Measurements from ENCODE around the gene ARID1A.
"Not testable (repeated sequence)": the region's sequence is repeated elsewhere in the genome, so short reads cannot be mapped to it uniquely, and the experiment has no call there.

The ARID1A gene

GRCh38 chr1:26706315-26706714, 10.5 kb downstream of the ARID1A start:
- peak overlapping the region; percentile 18 to 33 for H3K4me3 ChIP-seq (ENCODE audit: low read depth in 1 of 2, low read length in 2 of 2)
- peak overlapping the region in 1 of 2 donors; percentile 4 for H3K9ac ChIP-seq (ENCODE audit: low read depth in 1 of 2, low read length in 2 of 2)
- no peaks in the 10 kb centered on the region for H3K9me3 ChIP-seq (ENCODE audit: control insufficient read depth in 1 of 2, low read length in 2 of 2)
- H3K27me3 ChIP-seq (ENCODE audit: control insufficient read depth in 1 of 2, insufficient read depth in 2 of 2, low read length in 2 of 2), result no peaks in the 10 kb centered on the region
- H3K4me1 ChIP-seq (ENCODE audit: control insufficient read depth in 1 of 2, insufficient read depth in 2 of 2, low read length in 2 of 2), result peaks cover 54% of the 10 kb centered on the region in 2 donors
- peaks cover 3 to 10% of the 10 kb centered on the region in 2 donors for H3K36me3 ChIP-seq (ENCODE audit: control insufficient read depth in 1 of 2, insufficient read depth in 2 of 2, low read length in 2 of 2)
- H3K27ac ChIP-seq (ENCODE audit: low read depth, low read length), result peak overlapping the region; percentile 7

DNA sequence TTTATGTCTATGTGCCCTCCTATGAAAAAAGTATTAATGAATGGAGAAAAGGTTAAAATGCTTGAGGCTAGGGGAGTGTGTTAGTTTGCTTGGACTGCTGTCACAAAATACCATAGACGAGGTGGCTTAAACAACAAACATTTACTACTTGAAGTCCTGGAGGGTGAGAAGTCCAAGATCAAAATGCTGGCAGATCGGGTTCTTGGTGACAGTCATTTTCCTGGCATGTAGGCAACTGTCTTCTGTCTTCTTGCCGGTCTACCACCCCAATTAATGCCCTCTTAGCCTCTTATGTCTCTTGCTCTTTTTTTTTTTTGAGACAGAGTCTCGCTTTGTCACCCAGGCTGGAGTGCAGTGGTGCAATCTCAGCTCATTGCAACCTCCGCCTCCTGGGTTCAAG, 15.0 kb downstream of the ARID1A start:
- Histone ChIP-seq H3K4me3 (ENCODE audit: low read depth in 1 of 2, low read length in 2 of 2) (no peak overlapping the region), H3K4me1 (ENCODE audit: control insufficient read depth in 1 of 2, insufficient read depth in 2 of 2, low read length in 2 of 2) (peaks cover 29% of the 10 kb centered on the region in 2 donors), H3K9ac (ENCODE audit: low read depth in 1 of 2, low read length in 2 of 2) (no peak overlapping the region), H3K9me3 (ENCODE audit: control insufficient read depth in 1 of 2, low read length in 2 of 2) (no peaks in the 10 kb centered on the region), H3K27ac (ENCODE audit: low read depth, low read length) (no peak overlapping the region), H3K36me3 (ENCODE audit: control insufficient read depth in 1 of 2, insufficient read depth in 2 of 2, low read length in 2 of 2) (peaks cover 7 to 23% of the 10 kb centered on the region in 2 donors), H3K27me3 (ENCODE audit: control insufficient read depth in 1 of 2, insufficient read depth in 2 of 2, low read length in 2 of 2) (no peaks in the 10 kb centered on the region)

DNA sequence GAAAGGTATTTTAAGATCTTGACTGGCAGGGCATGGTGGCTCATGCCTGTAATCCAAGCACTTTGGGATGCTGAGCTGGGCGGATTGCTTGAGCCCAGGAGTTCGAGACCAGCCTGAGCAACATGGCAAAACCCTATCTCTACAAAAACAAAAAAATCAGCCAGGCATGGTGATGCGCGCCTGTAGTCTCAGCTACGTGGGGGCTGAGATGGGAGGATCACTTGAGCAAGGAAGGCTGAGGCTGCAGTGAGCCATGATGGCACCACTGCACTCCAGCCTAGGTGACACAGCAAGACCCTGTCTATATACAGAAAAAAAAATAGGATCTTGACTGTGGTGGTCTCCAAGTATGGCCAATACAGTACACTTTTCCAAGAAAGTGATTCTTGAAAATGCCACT, 16.0 kb downstream of the ARID1A start:
- H3K4me1 ChIP-seq (ENCODE audit: control insufficient read depth in 1 of 2, insufficient read depth in 2 of 2, low read length in 2 of 2), result peaks cover 27 to 28% of the 10 kb centered on the region in 2 donors
- no peak overlapping the region for H3K4me3 ChIP-seq (ENCODE audit: low read depth in 1 of 2, low read length in 2 of 2)
- no peak overlapping the region for H3K9ac ChIP-seq (ENCODE audit: low read depth in 1 of 2, low read length in 2 of 2)
- no peaks in the 10 kb centered on the region for H3K27me3 ChIP-seq (ENCODE audit: control insufficient read depth in 1 of 2, insufficient read depth in 2 of 2, low read length in 2 of 2)
- no peaks in the 10 kb centered on the region for H3K9me3 ChIP-seq (ENCODE audit: control insufficient read depth in 1 of 2, low read length in 2 of 2)
- no peak overlapping the region for H3K27ac ChIP-seq (ENCODE audit: low read depth, low read length)
- peaks cover 7 to 23% of the 10 kb centered on the region in 2 donors for H3K36me3 ChIP-seq (ENCODE audit: control insufficient read depth in 1 of 2, insufficient read depth in 2 of 2, low read length in 2 of 2)

- peaks cover 50 to 64% of the 10 kb centered on the region in 2 donors for H3K4me1 ChIP-seq (ENCODE audit: control insufficient read depth in 1 of 2, insufficient read depth in 2 of 2, low read length in 2 of 2)
- no peak overlapping the region for H3K27ac ChIP-seq (ENCODE audit: low read depth, low read length)
- H3K36me3 ChIP-seq (ENCODE audit: control insufficient read depth in 1 of 2, insufficient read depth in 2 of 2, low read length in 2 of 2), result peaks cover 5 to 10% of the 10 kb centered on the region in 2 donors
- H3K9me3 ChIP-seq (ENCODE audit: control insufficient read depth in 1 of 2, low read length in 2 of 2), result no peaks in the 10 kb centered on the region
- H3K27me3 ChIP-seq (ENCODE audit: control insufficient read depth in 1 of 2, insufficient read depth in 2 of 2, low read length in 2 of 2), result no peaks in the 10 kb centered on the region
- no peak overlapping the region for H3K4me3 ChIP-seq (ENCODE audit: low read depth in 1 of 2, low read length in 2 of 2)
- H3K9ac ChIP-seq (ENCODE audit: low read depth in 1 of 2, low read length in 2 of 2), result no peak overlapping the region
These were observed 21.2 kb downstream of the ARID1A start for GRCh38 chr1:26717017-26717491.

DNA sequence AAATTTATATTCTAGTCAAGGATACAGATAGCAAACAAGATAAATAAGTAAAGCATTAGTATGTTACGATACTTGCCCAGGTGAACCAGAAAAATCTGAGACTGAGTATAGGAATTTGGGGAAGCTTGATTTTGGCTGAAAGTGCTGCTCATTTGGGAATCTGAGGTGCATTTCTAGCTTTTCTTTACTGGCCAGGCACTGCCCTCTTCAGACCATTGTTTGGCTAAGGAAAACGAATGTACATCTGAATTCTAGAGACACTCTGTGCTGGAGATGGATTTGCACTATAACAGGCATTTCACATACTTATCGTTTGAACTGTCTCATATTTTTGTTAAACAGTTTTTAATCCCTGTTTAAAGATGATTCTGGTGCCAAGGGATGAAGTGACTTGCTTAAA, 23.4 kb downstream of the ARID1A start:
- Histone ChIP-seq H3K9ac (ENCODE audit: low read depth in 1 of 2, low read length in 2 of 2) (no peak overlapping the region), H3K4me1 (ENCODE audit: control insufficient read depth in 1 of 2, insufficient read depth in 2 of 2, low read length in 2 of 2) (peaks cover 57 to 79% of the 10 kb centered on the region in 2 donors), H3K27ac (ENCODE audit: low read depth, low read length) (no peak overlapping the region), H3K4me3 (ENCODE audit: low read depth in 1 of 2, low read length in 2 of 2) (no peak overlapping the region), H3K9me3 (ENCODE audit: control insufficient read depth in 1 of 2, low read length in 2 of 2) (no peaks in the 10 kb centered on the region), H3K36me3 (ENCODE audit: control insufficient read depth in 1 of 2, insufficient read depth in 2 of 2, low read length in 2 of 2) (peaks cover under 1 to 1% of the 10 kb centered on the region in 2 donors), H3K27me3 (ENCODE audit: control insufficient read depth in 1 of 2, insufficient read depth in 2 of 2, low read length in 2 of 2) (no peaks in the 10 kb centered on the region)

- H3K27ac ChIP-seq (ENCODE audit: low read depth, low read length), result no peak overlapping the region
These were observed 26.0 kb downstream of the ARID1A start for GRCh38 chr1:26721669-26722355.

DNA sequence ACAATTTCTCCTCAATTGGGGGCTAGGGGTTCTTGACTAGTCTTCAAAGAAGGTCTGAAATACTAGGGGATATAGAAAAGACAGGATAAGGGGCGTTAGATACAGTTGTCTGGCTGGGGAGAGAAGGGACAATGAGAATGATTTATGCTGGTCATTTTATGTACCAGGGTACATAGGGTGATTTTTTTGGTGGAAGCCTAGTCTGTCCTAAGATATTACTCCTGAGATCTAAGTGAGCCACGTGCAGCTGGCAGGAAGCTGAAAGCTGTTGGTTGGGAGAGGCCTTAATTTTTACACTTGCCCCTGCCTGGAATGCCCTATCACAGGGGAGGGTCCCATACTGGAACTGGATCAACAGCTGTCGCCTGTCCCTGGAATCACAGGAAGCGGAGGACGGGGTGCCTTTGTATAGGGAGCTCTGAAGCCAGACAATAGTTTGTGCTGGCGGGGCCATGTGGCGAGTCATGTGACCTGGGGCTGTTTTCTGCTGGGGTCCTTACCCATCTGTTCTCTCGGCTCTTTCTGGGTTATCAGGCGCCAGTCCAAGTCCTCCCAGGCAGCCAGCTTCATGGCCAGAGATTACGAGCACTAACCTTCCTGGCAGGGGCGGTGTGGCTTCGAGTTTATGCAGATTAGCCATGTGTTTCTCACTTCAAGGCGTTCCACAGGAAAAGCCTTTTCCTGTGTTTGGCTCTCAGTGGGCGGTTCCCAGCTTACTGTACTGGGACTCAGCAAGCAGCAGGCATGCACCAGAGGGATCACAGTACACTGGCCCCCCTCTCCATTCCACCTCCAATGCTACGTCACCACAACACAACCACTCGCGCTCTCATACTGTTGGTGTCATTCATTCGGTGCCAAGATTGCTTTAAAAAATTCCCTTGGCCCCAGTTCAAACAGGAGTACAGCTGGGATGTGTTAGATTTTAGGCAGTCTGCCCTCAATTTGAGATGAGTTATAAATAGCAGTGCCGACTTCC, 27.5 kb downstream of the ARID1A start:
- H3K4me1 ChIP-seq (ENCODE audit: control insufficient read depth in 1 of 2, insufficient read depth in 2 of 2, low read length in 2 of 2), result peaks cover 56 to 59% of the 10 kb centered on the region in 2 donors
- peaks cover 0 to 3% of the 10 kb centered on the region in 2 donors for H3K36me3 ChIP-seq (ENCODE audit: control insufficient read depth in 1 of 2, insufficient read depth in 2 of 2, low read length in 2 of 2)
- peak overlapping the region; percentile 2 to 38 for H3K4me3 ChIP-seq (ENCODE audit: low read depth in 1 of 2, low read length in 2 of 2)
- peak overlapping the region in 1 of 2 donors; percentile 19 for H3K9ac ChIP-seq (ENCODE audit: low read depth in 1 of 2, low read length in 2 of 2)
- peak overlapping the region; percentile 15 for H3K27ac ChIP-seq (ENCODE audit: low read depth, low read length)
- no peaks in the 10 kb centered on the region for H3K27me3 ChIP-seq (ENCODE audit: control insufficient read depth in 1 of 2, insufficient read depth in 2 of 2, low read length in 2 of 2)
- H3K9me3 ChIP-seq (ENCODE audit: control insufficient read depth in 1 of 2, low read length in 2 of 2), result no peaks in the 10 kb centered on the region

More at GRCh38 chr1:26721669-26722355, 26.0 kb downstream of the ARID1A start:
- H3K27me3 ChIP-seq (ENCODE audit: control insufficient read depth in 1 of 2, insufficient read depth in 2 of 2, low read length in 2 of 2), result no peaks in the 10 kb centered on the region
- no peak overlapping the region for H3K9ac ChIP-seq (ENCODE audit: low read depth in 1 of 2, low read length in 2 of 2)
- H3K9me3 ChIP-seq (ENCODE audit: control insufficient read depth in 1 of 2, low read length in 2 of 2), result no peaks in the 10 kb centered on the region
- H3K36me3 ChIP-seq (ENCODE audit: control insufficient read depth in 1 of 2, insufficient read depth in 2 of 2, low read length in 2 of 2), result peaks cover 0 to 3% of the 10 kb centered on the region in 2 donors
- peaks cover 62 to 70% of the 10 kb centered on the region in 2 donors for H3K4me1 ChIP-seq (ENCODE audit: control insufficient read depth in 1 of 2, insufficient read depth in 2 of 2, low read length in 2 of 2)
- no peak overlapping the region for H3K4me3 ChIP-seq (ENCODE audit: low read depth in 1 of 2, low read length in 2 of 2)

- no peaks in the 10 kb centered on the region for H3K27me3 ChIP-seq (ENCODE audit: control insufficient read depth in 1 of 2, insufficient read depth in 2 of 2, low read length in 2 of 2)
- peaks cover 49 to 55% of the 10 kb centered on the region in 2 donors for H3K4me1 ChIP-seq (ENCODE audit: control insufficient read depth in 1 of 2, insufficient read depth in 2 of 2, low read length in 2 of 2)
- H3K9ac ChIP-seq (ENCODE audit: low read depth in 1 of 2, low read length in 2 of 2), result no peak overlapping the region
- H3K4me3 ChIP-seq (ENCODE audit: low read depth in 1 of 2, low read length in 2 of 2), result no peak overlapping the region
- no peak overlapping the region for H3K27ac ChIP-seq (ENCODE audit: low read depth, low read length)
- no peaks in the 10 kb centered on the region for H3K9me3 ChIP-seq (ENCODE audit: control insufficient read depth in 1 of 2, low read length in 2 of 2)
- peaks cover 0 to 3% of the 10 kb centered on the region in 2 donors for H3K36me3 ChIP-seq (ENCODE audit: control insufficient read depth in 1 of 2, insufficient read depth in 2 of 2, low read length in 2 of 2)
These were observed 28.3 kb downstream of the ARID1A start for GRCh38 chr1:26724118-26724517.

GRCh38 chr1:26724926-26725325, 29.1 kb downstream of the ARID1A start:
- Histone ChIP-seq H3K36me3 (ENCODE audit: control insufficient read depth in 1 of 2, insufficient read depth in 2 of 2, low read length in 2 of 2) (peaks cover 5 to 8% of the 10 kb centered on the region in 2 donors), H3K27ac (ENCODE audit: low read depth, low read length) (no peak overlapping the region), H3K9me3 (ENCODE audit: control insufficient read depth in 1 of 2, low read length in 2 of 2) (no peaks in the 10 kb centered on the region), H3K27me3 (ENCODE audit: control insufficient read depth in 1 of 2, insufficient read depth in 2 of 2, low read length in 2 of 2) (no peaks in the 10 kb centered on the region), H3K9ac (ENCODE audit: low read depth in 1 of 2, low read length in 2 of 2) (no peak overlapping the region), H3K4me3 (ENCODE audit: low read depth in 1 of 2, low read length in 2 of 2) (no peak overlapping the region), H3K4me1 (ENCODE audit: control insufficient read depth in 1 of 2, insufficient read depth in 2 of 2, low read length in 2 of 2) (peaks cover 46 to 55% of the 10 kb centered on the region in 2 donors)

DNA sequence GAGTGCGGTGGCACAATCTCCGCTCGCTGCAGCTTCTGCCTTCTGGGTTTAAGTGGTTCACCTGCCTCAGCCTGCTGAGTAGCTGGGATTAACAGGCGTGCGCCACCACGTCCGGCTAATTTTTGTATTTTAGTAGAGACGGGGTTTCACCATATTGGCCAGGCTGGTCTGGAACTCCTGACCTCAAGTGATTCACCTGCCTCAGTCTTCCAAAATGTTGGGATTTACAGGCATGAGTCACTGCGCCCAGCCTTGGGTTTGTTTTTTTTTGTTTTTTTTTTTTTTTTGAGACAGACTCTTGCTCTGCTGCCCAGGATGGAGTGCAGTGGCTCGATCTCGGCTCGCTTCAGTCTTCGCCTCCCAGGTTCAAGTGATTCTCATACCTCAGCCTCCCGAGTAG, 30.1 kb downstream of the ARID1A start:
- H3K4me3 ChIP-seq (ENCODE audit: low read depth in 1 of 2, low read length in 2 of 2); H3K27me3 ChIP-seq (ENCODE audit: control insufficient read depth in 1 of 2, insufficient read depth in 2 of 2, low read length in 2 of 2); H3K27ac ChIP-seq (ENCODE audit: low read depth, low read length); H3K9ac ChIP-seq (ENCODE audit: low read depth in 1 of 2, low read length in 2 of 2); H3K9me3 ChIP-seq (ENCODE audit: control insufficient read depth in 1 of 2, low read length in 2 of 2): not testable (repeated sequence)
- Histone ChIP-seq H3K4me1 (ENCODE audit: control insufficient read depth in 1 of 2, insufficient read depth in 2 of 2, low read length in 2 of 2) (peaks cover 38 to 50% of the 10 kb centered on the region in 2 donors), H3K36me3 (ENCODE audit: control insufficient read depth in 1 of 2, insufficient read depth in 2 of 2, low read length in 2 of 2) (peaks cover 9 to 15% of the 10 kb centered on the region in 2 donors)
